Testis (tissue), 2 donors: ENCODE results near the gene PGF.

Source experiments
- POLR2A ChIP-seq: fragments of 450-650 bp; IDR thresholded peaks from one replicate; pipeline ENCODE4 v1.6.1; 2017; ENCODE audit warnings: antibody characterized with exemption, mild to moderate bottlenecking, moderate library complexity
- TF ChIP-seq, protein P1 (sequence below), 3 experiments: fragments of 450-650 bp in 2 of 3; fragments of 200-600 bp in 1 of 3; sonication (generic) in 1 of 3; IDR thresholded peaks; one replicate each; pipeline ENCODE4 v1.5.1; 2016 to 2019; ENCODE audit warnings: antibody characterized with exemption in 3 of 3, mild to moderate bottlenecking in 2 of 3, moderate library complexity in 1 of 3

DNA sequence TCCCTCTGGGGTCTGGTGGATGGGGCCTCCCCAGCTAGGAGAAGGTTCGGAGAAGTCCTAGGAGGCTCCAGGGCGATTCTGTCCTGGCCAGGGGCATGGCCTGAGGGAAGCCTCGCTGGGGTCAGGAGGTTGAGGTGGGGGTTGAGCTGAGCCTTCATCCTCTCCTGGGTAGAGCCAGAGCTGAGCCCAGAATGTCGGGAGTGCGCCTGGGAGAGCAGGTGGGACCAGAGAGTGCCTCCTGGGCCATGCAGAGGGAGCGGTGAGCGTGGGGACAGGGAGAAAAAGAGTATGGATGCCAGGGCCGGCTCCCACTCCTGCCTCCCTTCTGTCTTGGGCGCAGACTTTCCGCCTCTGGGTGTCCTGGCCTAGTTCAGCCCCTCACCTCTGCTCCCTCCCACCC lies 45.5 kb downstream of the PGF start:
- no peak for TF ChIP-seq POLR2A
- TF ChIP-seq, protein P1, sequence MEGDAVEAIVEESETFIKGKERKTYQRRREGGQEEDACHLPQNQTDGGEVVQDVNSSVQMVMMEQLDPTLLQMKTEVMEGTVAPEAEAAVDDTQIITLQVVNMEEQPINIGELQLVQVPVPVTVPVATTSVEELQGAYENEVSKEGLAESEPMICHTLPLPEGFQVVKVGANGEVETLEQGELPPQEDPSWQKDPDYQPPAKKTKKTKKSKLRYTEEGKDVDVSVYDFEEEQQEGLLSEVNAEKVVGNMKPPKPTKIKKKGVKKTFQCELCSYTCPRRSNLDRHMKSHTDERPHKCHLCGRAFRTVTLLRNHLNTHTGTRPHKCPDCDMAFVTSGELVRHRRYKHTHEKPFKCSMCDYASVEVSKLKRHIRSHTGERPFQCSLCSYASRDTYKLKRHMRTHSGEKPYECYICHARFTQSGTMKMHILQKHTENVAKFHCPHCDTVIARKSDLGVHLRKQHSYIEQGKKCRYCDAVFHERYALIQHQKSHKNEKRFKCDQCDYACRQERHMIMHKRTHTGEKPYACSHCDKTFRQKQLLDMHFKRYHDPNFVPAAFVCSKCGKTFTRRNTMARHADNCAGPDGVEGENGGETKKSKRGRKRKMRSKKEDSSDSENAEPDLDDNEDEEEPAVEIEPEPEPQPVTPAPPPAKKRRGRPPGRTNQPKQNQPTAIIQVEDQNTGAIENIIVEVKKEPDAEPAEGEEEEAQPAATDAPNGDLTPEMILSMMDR (IDR thresholded peaks at IDR 0.05), result no peak
